ENCODE data around the gene BCAP31. TPM values are rescaled to one million over a fixed set of nuclear protein-coding genes. Genes with fewer than 3 reads are reported as not detected.
A peak's percentile ranks its signal among the peaks of the same experiment; 100 is the strongest.

BCAP31 gene
- total and polyA plus RNA-seq, 2 of the 13 experiments (the other 11 are each of a cell fraction or from before 2014, with no cell fraction given), result 139 to 178 TPM

- TF ChIP-seq UBTF (CRISPR knock-in tag; IDR thresholded peaks at IDR 0.05), result peak; percentile 3; the same call in 1 of the 2 replicates
Observed at GRCh38 chrX:153765138-153766079, 41.2 kb upstream of the BCAP31 start (continued).

- H3K9me3 ChIP-seq (ENCODE audit: low read length), result no peaks in the 10 kb centered on the region
- H3K27me3 ChIP-seq (ENCODE audit: control insufficient read depth in 1 of 2, insufficient read depth in 2 of 2, low read length in 2 of 2), result no peaks in the 10 kb centered on the region
- FAIRE-seq (no peak), DNase-seq (ENCODE audit: low spot score) (peak; percentile 20), ATAC-seq (peak; percentile 22)
- ChIA-PET CTCF (ENCODE audit: low intra/inter-chr PET ratio, low total read pairs) (interaction anchor here (0.6 kb wide), 1 partner anchor 183 kb away, joined by 3 read pairs; no protein-coding TSS in a partner anchor), POLR2A (interaction anchor here (1.0 to 2.9 kb wide), 4 partner anchors 29 to 182 kb away, joined by 3 to 15 read pairs (median 12); partner anchors contain the start of genes IDH3G and SSR4)
- H3K27ac ChIP-seq (ENCODE audit: extremely low read length, insufficient read depth, low read length), result no peak overlapping the region
- H3K4me2 ChIP-seq (ENCODE audit: low read depth, low read length), result peak overlapping the region; percentile 78
- H3K4me1 ChIP-seq (ENCODE audit: insufficient read depth, low read length), result peaks cover 37% of the 10 kb centered on the region
- no peak overlapping the region for H2AFZ ChIP-seq (ENCODE audit: low read length)
- peak overlapping the region; percentile 54 for H3K9ac ChIP-seq (ENCODE audit: insufficient read depth, low read depth, low read length)
- H3K79me2 ChIP-seq (ENCODE audit: insufficient read depth, low read length), result no peaks in the 10 kb centered on the region
- no TSS peak for BruUV-seq (replicated peaks)
- intact Hi-C loops (cut with micrococcal nuclease; ENCODE audit: unreplicated experiment), result loop anchor here (2.0 to 10.0 kb wide), 2 partner anchors 18 to 180 kb away; partner anchors contain the start of gene RENBP
- H4K20me1 ChIP-seq (ENCODE audit: insufficient read depth, low read length), result no peaks in the 10 kb centered on the region
- TF ChIP-seq TFDP1 (CRISPR knock-in tag; IDR thresholded peaks at IDR 0.05; ENCODE audit: borderline replicate concordance) (no peak), ZNF24 (IDR thresholded peaks at IDR 0.05) (no peak), ZNF350 (CRISPR knock-in tag; IDR thresholded peaks at IDR 0.05; ENCODE audit: borderline replicate concordance, low read depth) (no peak), HIC2 (CRISPR knock-in tag; IDR thresholded peaks at IDR 0.05; ENCODE audit: low read depth) (peak; percentile 53; the same call in 1 of the 2 replicates), NR2F1 (CRISPR knock-in tag; IDR thresholded peaks at IDR 0.05) (no peak), HNF4A (CRISPR knock-in tag; IDR thresholded peaks at IDR 0.05) (0 out of 2 replicates have a peak, but pooled peaks have one; percentile 20), YEATS2 (CRISPR knock-in tag; IDR thresholded peaks at IDR 0.05; ENCODE audit: borderline replicate concordance) (no peak), SALL1 (CRISPR knock-in tag; IDR thresholded peaks at IDR 0.05) (no peak), HNRNPL (IDR thresholded peaks at IDR 0.05; ENCODE audit: low read depth, low read length) (peak; percentile 98)
- in situ Hi-C loops (cut with HindIII; ENCODE audit: extremely low pct_ligation_motif_present, low pct_unique_long_range_greater_than_20kb), result no loop called here
- H3K36me3 ChIP-seq (replicated peaks in 1 of 2; ENCODE audit: control insufficient read depth in 1 of 2, insufficient read depth in 2 of 2, low read length in 2 of 2), result no peaks in the 10 kb centered on the region
- H3K4me3 ChIP-seq (replicated peaks in 1 of 3; ENCODE audit: insufficient read depth in 1 of 3, low read depth in 2 of 3, low read length in 3 of 3), result peak overlapping the region; percentile 45 to 66 (median 53); a peak in 5 of 6 replicates
- no CpG with 5 or more reads among the region's 7 CpGs for WGBS (ENCODE audit: low lambda C conversion rate)
Observed at GRCh38 chrX:153764786-153765137, 40.6 kb upstream of the BCAP31 start.

All from HepG2 (cell line).